Osteoblast (primary cell): ENCODE measurements around the gene ADGRV1. TPM values are rescaled to one million over a fixed set of nuclear protein-coding genes. Genes with fewer than 3 reads are reported as not detected.

Source experiments
- DNase-seq: peaks from one replicate; pipeline ENCODE4 v3.0.0; 2011; ENCODE audit warnings: low spot score, mixed read lengths; ENCODE audit not compliant: insufficient read length; ENCODE audit errors: missing footprints
- H2AFZ ChIP-seq: 2 replicates; pipeline ENCODE4 v1.6.0; 2011; ENCODE audit warnings: mild to moderate bottlenecking, low read length
- H3K27ac ChIP-seq: 2 replicates; pipeline ENCODE4 v1.5.1; 2011; ENCODE audit warnings: mild to moderate bottlenecking, low read depth, low read length, moderate library complexity
- H3K27me3 ChIP-seq: 2 replicates; pipeline ENCODE4 v1.6.0; 2012; ENCODE audit warnings: mild to moderate bottlenecking, control low read depth, inconsistent platforms, low read length, moderate library complexity; ENCODE audit not compliant: insufficient read depth
- H3K36me3 ChIP-seq: 2 replicates; pipeline ENCODE4 v1.5.1; 2011; ENCODE audit warnings: mild to moderate bottlenecking, low read length, control low read depth, moderate library complexity; ENCODE audit not compliant: insufficient read depth
- H3K4me1 ChIP-seq: 2 replicates; pipeline ENCODE4 v1.5.1; 2011; ENCODE audit warnings: mild to moderate bottlenecking, low read length, control low read depth, moderate library complexity; ENCODE audit not compliant: insufficient read depth
- H3K4me2 ChIP-seq: 2 replicates; pipeline ENCODE4 v1.6.0; 2011; ENCODE audit warnings: mild to moderate bottlenecking, low read length; ENCODE audit not compliant: insufficient read depth
- H3K4me3 ChIP-seq: fragments of 200-600 bp; sonication (generic); 3 replicates; pipeline ENCODE4 v1.5.1; 2012; ENCODE audit warnings: mild to moderate bottlenecking, low read length, inconsistent platforms; ENCODE audit not compliant: insufficient read depth
- H3K79me2 ChIP-seq: 2 replicates; pipeline ENCODE4 v1.6.0; 2012; ENCODE audit warnings: mild to moderate bottlenecking, low read length, control low read depth, inconsistent platforms; ENCODE audit not compliant: insufficient read depth
- H3K9me3 ChIP-seq: 2 replicates; pipeline ENCODE4 v1.5.1; 2011; ENCODE audit warnings: low read depth, low read length, control low read depth
- H4K20me1 ChIP-seq: 2 replicates; pipeline ENCODE4 v1.6.0; 2012; ENCODE audit warnings: mild to moderate bottlenecking, low read length, control low read depth; ENCODE audit not compliant: insufficient read depth
- CTCF ChIP-seq: IDR thresholded peaks from 2 replicates; pipeline ENCODE4 v1.5.1; 2011; ENCODE audit warnings: mild to moderate bottlenecking, low read depth, low read length, moderate library complexity; ENCODE audit errors: extremely low read depth
- total RNA-seq: library from RNA; depleted of rRNA; stranded (reverse); fragments of >200 nt; gene quantifications from 2 replicates; pipeline ENCODE4 v1.2.3, GENCODE V29; 2012

The ADGRV1 gene
- total RNA-seq, 1 donor, result under 0.01 TPM

GRCh38 chr5:91126448-91126847 lies 567.9 kb downstream of the ADGRV1 start:
- Histone ChIP-seq H3K27ac (peak overlapping the region; percentile 29), H3K79me2 (no peaks in the 10 kb centered on the region), H3K4me1 (peaks cover 28% of the 10 kb centered on the region), H3K36me3 (no peaks in the 10 kb centered on the region), H3K9me3 (no peaks in the 10 kb centered on the region), H3K4me2 (peak overlapping the region; percentile 40), H3K4me3 (no peak overlapping the region), H4K20me1 (no peaks in the 10 kb centered on the region), H2AFZ (no peak overlapping the region), H3K27me3 (no peaks in the 10 kb centered on the region)
- DNase-seq, result no peak
- no peak for TF ChIP-seq CTCF

- H3K27ac ChIP-seq, result peak overlapping the region; percentile 3
These were observed 568.3 kb downstream of the ADGRV1 start for GRCh38 chr5:91126888-91127287.

GRCh38 chr5:91127456-91128081 lies 569.0 kb downstream of the ADGRV1 start:
- no peaks in the 10 kb centered on the region for H3K9me3 ChIP-seq
- H3K79me2 ChIP-seq, result no peaks in the 10 kb centered on the region
- no peak overlapping the region for H3K4me2 ChIP-seq
- H3K4me1 ChIP-seq, result peaks cover 28% of the 10 kb centered on the region
- no peaks in the 10 kb centered on the region for H3K27me3 ChIP-seq
- H2AFZ ChIP-seq, result no peak overlapping the region
- DNase-seq, result no peak
- no peak overlapping the region for H3K27ac ChIP-seq
- no peak for TF ChIP-seq CTCF
- no peaks in the 10 kb centered on the region for H3K36me3 ChIP-seq
- no peak overlapping the region for H3K4me3 ChIP-seq
- H4K20me1 ChIP-seq, result no peaks in the 10 kb centered on the region

More at GRCh38 chr5:91126888-91127287, 568.3 kb downstream of the ADGRV1 start:
- no peaks in the 10 kb centered on the region for H3K9me3 ChIP-seq
- no peaks in the 10 kb centered on the region for H4K20me1 ChIP-seq
- no peak overlapping the region for H2AFZ ChIP-seq
- H3K4me2 ChIP-seq, result peak overlapping the region; percentile 40
- no peaks in the 10 kb centered on the region for H3K36me3 ChIP-seq
- H3K79me2 ChIP-seq, result no peaks in the 10 kb centered on the region
- H3K27me3 ChIP-seq, result no peaks in the 10 kb centered on the region
- H3K4me1 ChIP-seq, result peaks cover 28% of the 10 kb centered on the region
- peak; percentile 51 for DNase-seq
- TF ChIP-seq CTCF, result no peak
- no peak overlapping the region for H3K4me3 ChIP-seq

GRCh38 chr5:91128604-91129003 lies 570.0 kb downstream of the ADGRV1 start:
- Histone ChIP-seq H4K20me1 (no peaks in the 10 kb centered on the region), H3K27ac (no peak overlapping the region), H3K4me1 (peaks cover 28% of the 10 kb centered on the region), H3K4me3 (no peak overlapping the region), H2AFZ (no peak overlapping the region), H3K4me2 (no peak overlapping the region), H3K79me2 (no peaks in the 10 kb centered on the region), H3K9me3 (no peaks in the 10 kb centered on the region), H3K36me3 (no peaks in the 10 kb centered on the region), H3K27me3 (no peaks in the 10 kb centered on the region)
- no peak for DNase-seq
- no peak for TF ChIP-seq CTCF
